Keratinocyte (primary cell): ENCODE data around the gene RNPC3. TPM values are rescaled to one million over a fixed set of nuclear protein-coding genes. Genes with fewer than 3 reads are reported as not detected.

ENCODE experiments used
- DNase-seq: peaks from one replicate; pipeline ENCODE4 v3.0.0-alpha.2; 2011; ENCODE audit warnings: low read depth, missing footprints, low spot score
- FAIRE-seq: peaks from 2 replicates; lab custom pipeline; 2011; peaks lifted over from hg19 to GRCh38; lab: Jason Lieb, UNC
- H2AFZ ChIP-seq: 2 replicates; pipeline ENCODE4 v1.6.0; 2012; ENCODE audit warnings: low read length, control low read depth, inconsistent platforms; ENCODE audit not compliant: control insufficient read depth
- H3K27ac ChIP-seq: 2 replicates; pipeline ENCODE4 v1.5.1; 2011; ENCODE audit warnings: low read length; ENCODE audit not compliant: control insufficient read depth, insufficient read depth
- H3K27me3 ChIP-seq: 3 replicates; pipeline ENCODE4 v1.6.0; 2011; ENCODE audit warnings: low read length; ENCODE audit not compliant: control insufficient read depth, insufficient read depth; ENCODE audit errors: extremely low read depth
- H3K36me3 ChIP-seq, 2 experiments: 2 replicates in 1 of 2; 3 replicates in 1 of 2; pipeline ENCODE4 v1.5.1; 2011; ENCODE audit warnings: low read length in 2 of 2, mild to moderate bottlenecking in 1 of 2; ENCODE audit not compliant: control insufficient read depth in 2 of 2, insufficient read depth in 2 of 2; ENCODE audit errors: extremely low read depth in 1 of 2
- H3K4me1 ChIP-seq: 3 replicates; pipeline ENCODE4 v1.5.1; 2011; ENCODE audit warnings: low read length; ENCODE audit not compliant: control insufficient read depth, insufficient read depth; ENCODE audit errors: extremely low read depth
- H3K4me2 ChIP-seq: 3 replicates; pipeline ENCODE4 v1.6.0; 2011; ENCODE audit warnings: low read depth, low read length; ENCODE audit not compliant: control insufficient read depth, insufficient read depth; ENCODE audit errors: extremely low read depth
- H3K4me3 ChIP-seq, 3 experiments: fragments of 200-600 bp in 1 of 3; sonication (generic) in 1 of 3; 2 replicates in 2 of 3; 3 replicates in 1 of 3; pipeline ENCODE4 v1.5.1; 2011 to 2016; ENCODE audit warnings: low read length in 3 of 3, mild to moderate bottlenecking in 3 of 3, control low read depth in 2 of 3, inconsistent platforms in 1 of 3, low read depth in 1 of 3, mixed read lengths in 1 of 3, mixed run types in 1 of 3, moderate library complexity in 1 of 3; ENCODE audit not compliant: control insufficient read depth in 2 of 3, insufficient read depth in 2 of 3; ENCODE audit errors: extremely low read depth in 1 of 3
- H3K79me2 ChIP-seq: 2 replicates; pipeline ENCODE4 v1.6.0; 2012; ENCODE audit warnings: low read length; ENCODE audit not compliant: control insufficient read depth, insufficient read depth
- H3K9ac ChIP-seq: 3 replicates; pipeline ENCODE4 v1.6.0; 2011; ENCODE audit warnings: low read length; ENCODE audit not compliant: control insufficient read depth, insufficient read depth; ENCODE audit errors: extremely low read depth
- H3K9me1 ChIP-seq: 3 replicates; pipeline ENCODE4 v1.6.0; 2011; ENCODE audit warnings: low read length; ENCODE audit not compliant: control insufficient read depth, insufficient read depth; ENCODE audit errors: extremely low read depth
- H3K9me3 ChIP-seq: 2 replicates; pipeline ENCODE4 v1.5.1; 2012; ENCODE audit warnings: low read depth, low read length; ENCODE audit not compliant: control insufficient read depth
- H4K20me1 ChIP-seq: 3 replicates; pipeline ENCODE4 v1.6.0; 2011; ENCODE audit warnings: low read length; ENCODE audit not compliant: control insufficient read depth, insufficient read depth; ENCODE audit errors: extremely low read depth
- EZH2 ChIP-seq: IDR thresholded peaks from one replicate; pipeline ENCODE4 v1.6.1; 2012; ENCODE audit warnings: inconsistent platforms, mild to moderate bottlenecking, low read length, moderate library complexity
- dilution Hi-C: fragments of 300-500 bp; cut with MboI; formaldehyde crosslinking; loops from one replicate; pipeline ENCODE4 v1.7.0; 2020; ENCODE audit warnings: low sequenced_read_pairs; ENCODE audit not compliant: extremely low pct_ligation_motif_present
- polyA plus RNA-seq, 5 experiments: library from polyadenylated mRNA; depleted of rRNA in 3 of 5; stranded (reverse) in 3 of 5; stranded (forward) in 1 of 5; unstranded in 1 of 5; fragments of >200 nt; gene quantifications; 1 replicate in 1 of 5; 2 replicates in 3 of 5; 3 replicates in 1 of 5; pipeline versions ENCODE4 v1.2.1 to v1.2.3, GENCODE V29; 2011 to 2012; ENCODE audit warnings: missing spikeins in 2 of 5, low read depth in 1 of 5, low replicate concordance in 1 of 5
- TF ChIP-seq, protein P1 (sequence below), 3 experiments: IDR thresholded peaks in 1 of 3; conservative IDR thresholded peaks in 1 of 3; optimal IDR thresholded peaks in 1 of 3; 2 replicates in 2 of 3; 3 replicates in 1 of 3; pipeline versions ENCODE3 to v1.5.1; 2011; ENCODE audit warnings: low read length in 3 of 3, mild to moderate bottlenecking in 3 of 3, moderate library complexity in 2 of 3, control low read depth in 1 of 3, inconsistent platforms in 1 of 3; ENCODE audit not compliant: insufficient read depth in 2 of 3; ENCODE audit errors: extremely low read depth in 1 of 3

Gene RNPC3
- polyA plus RNA-seq, 1 donor (not counting 4 experiments of a cell fraction or from before 2014, with no cell fraction given): 19.6 TPM

DNA sequence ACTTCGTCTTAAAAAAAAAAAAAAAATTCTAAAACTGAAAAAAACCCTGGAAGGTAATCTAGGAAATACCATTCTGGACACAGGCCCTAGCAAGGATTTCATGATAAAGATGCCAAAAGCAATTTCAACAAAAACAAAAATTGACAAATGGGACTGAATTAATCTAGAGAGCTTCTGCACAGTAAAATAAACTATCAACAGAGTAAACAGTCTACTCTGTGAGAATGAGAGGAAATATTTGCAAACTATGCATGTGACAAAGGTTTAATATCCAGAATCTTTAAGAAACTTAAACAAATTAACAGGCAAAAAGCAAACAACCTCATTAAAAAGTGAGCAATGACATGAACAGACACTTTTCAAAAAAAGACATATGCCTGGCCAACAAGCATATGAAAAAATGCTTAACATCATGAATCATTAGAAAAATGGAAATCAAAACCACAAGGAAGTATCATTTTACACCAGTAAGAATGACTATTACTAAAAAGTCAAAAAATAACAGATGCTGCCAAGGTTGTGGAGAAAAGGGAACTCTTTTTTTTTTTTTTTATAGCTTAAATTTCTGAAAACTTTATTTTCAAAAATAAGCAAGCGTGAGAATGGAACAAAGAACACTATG, 29.4 kb upstream of the RNPC3 start:
- Histone ChIP-seq H3K9me3 (no peaks in the 10 kb centered on the region), H3K79me2 (no peaks in the 10 kb centered on the region), H3K4me3 (no peak overlapping the region), H4K20me1 (no peaks in the 10 kb centered on the region), H3K27me3 (no peaks in the 10 kb centered on the region), H3K9ac (no peak overlapping the region), H3K27ac (no peak overlapping the region), H3K4me1 (no peaks in the 10 kb centered on the region), H2AFZ (no peak overlapping the region), H3K9me1 (no peaks in the 10 kb centered on the region), H3K4me2 (no peak overlapping the region), H3K36me3 (no peaks in the 10 kb centered on the region)
- dilution Hi-C loops: no loop called here
- FAIRE-seq (peak; percentile 55), DNase-seq (no peak)
- TF ChIP-seq, protein P1, sequence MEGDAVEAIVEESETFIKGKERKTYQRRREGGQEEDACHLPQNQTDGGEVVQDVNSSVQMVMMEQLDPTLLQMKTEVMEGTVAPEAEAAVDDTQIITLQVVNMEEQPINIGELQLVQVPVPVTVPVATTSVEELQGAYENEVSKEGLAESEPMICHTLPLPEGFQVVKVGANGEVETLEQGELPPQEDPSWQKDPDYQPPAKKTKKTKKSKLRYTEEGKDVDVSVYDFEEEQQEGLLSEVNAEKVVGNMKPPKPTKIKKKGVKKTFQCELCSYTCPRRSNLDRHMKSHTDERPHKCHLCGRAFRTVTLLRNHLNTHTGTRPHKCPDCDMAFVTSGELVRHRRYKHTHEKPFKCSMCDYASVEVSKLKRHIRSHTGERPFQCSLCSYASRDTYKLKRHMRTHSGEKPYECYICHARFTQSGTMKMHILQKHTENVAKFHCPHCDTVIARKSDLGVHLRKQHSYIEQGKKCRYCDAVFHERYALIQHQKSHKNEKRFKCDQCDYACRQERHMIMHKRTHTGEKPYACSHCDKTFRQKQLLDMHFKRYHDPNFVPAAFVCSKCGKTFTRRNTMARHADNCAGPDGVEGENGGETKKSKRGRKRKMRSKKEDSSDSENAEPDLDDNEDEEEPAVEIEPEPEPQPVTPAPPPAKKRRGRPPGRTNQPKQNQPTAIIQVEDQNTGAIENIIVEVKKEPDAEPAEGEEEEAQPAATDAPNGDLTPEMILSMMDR (optimal IDR thresholded peaks at IDR 0.05 in 1 of 3, IDR thresholded peaks at IDR 0.05 in 1 of 3, conservative IDR thresholded peaks at IDR 0.05 in 1 of 3; ENCODE audit: extremely low read depth in 1 of 3, insufficient read depth in 2 of 3, low read length in 3 of 3): no peak
- TF ChIP-seq EZH2: no peak

DNA sequence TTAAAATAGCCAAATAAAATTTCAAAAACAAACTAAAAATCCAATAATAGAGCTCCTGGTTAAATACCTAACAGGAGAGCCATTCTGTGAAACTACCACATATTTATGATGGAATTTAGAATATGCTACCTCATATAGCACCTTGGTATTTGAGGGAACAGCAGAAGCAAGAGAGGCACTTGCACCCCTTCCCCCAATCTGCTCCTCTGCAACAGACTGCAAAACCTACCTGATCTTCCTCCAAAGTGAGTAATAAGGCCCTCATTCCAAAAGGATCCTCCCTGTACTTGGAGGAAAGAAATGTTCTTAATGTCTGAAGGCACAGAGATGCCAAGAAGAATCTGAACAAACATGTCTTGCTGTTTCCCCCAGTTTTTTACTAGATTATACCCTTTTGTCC, 28.1 kb upstream of the RNPC3 start:
- DNase-seq: peak; percentile 7
- Histone ChIP-seq H3K27ac (no peak overlapping the region), H3K79me2 (no peaks in the 10 kb centered on the region), H3K27me3 (no peaks in the 10 kb centered on the region), H3K9me1 (no peaks in the 10 kb centered on the region), H3K4me2 (no peak overlapping the region), H2AFZ (no peak overlapping the region), H3K9me3 (no peaks in the 10 kb centered on the region), H3K4me1 (no peaks in the 10 kb centered on the region), H3K9ac (no peak overlapping the region), H3K36me3 (no peaks in the 10 kb centered on the region), H4K20me1 (no peaks in the 10 kb centered on the region), H3K4me3 (no peak overlapping the region)
- dilution Hi-C loops: no loop called here
- FAIRE-seq: no peak
- TF ChIP-seq EZH2: no peak
- TF ChIP-seq, protein P1 (optimal IDR thresholded peaks at IDR 0.05 in 1 of 3, IDR thresholded peaks at IDR 0.05 in 1 of 3, conservative IDR thresholded peaks at IDR 0.05 in 1 of 3; ENCODE audit: extremely low read depth in 1 of 3, insufficient read depth in 2 of 3, low read length in 3 of 3): no peak
